Measurements from ENCODE around the gene NUFIP2. TPM values are rescaled to one million over a fixed set of nuclear protein-coding genes. Genes with fewer than 3 reads are reported as not detected.

The NUFIP2 gene
- total and polyA plus RNA-seq, 10 of the 15 experiments (the other 5 are each of a cell fraction or from before 2014, with no cell fraction given): 3.7 to 32.3 (median 14.5) TPM

GRCh38 chr17:29299031-29299430 lies 5.1 kb upstream of the NUFIP2 start:
- BruUV-seq (replicated peaks): no TSS peak
- Histone ChIP-seq H2AFZ (ENCODE audit: control insufficient read depth, low read depth, low read length) (no peak overlapping the region), H3K4me2 (ENCODE audit: control insufficient read depth, insufficient read depth) (no peak overlapping the region), H3K27ac (ENCODE audit: control insufficient read depth, insufficient read depth) (no peak overlapping the region), H3K27me3 (replicated peaks in 1 of 2; ENCODE audit: control insufficient read depth in 2 of 2, insufficient read depth in 2 of 2, low read length in 1 of 2) (no peaks in the 10 kb centered on the region), H3K9me3 (replicated peaks; ENCODE audit: control insufficient read depth, insufficient read depth, low read length) (no peaks in the 10 kb centered on the region), H3K9ac (ENCODE audit: control insufficient read depth, insufficient read depth, low read length) (no peak overlapping the region), H3K36me3 (ENCODE audit: control insufficient read depth in 2 of 2, insufficient read depth in 2 of 2, low read length in 1 of 2) (no peaks in the 10 kb centered on the region), H3K79me2 (ENCODE audit: control insufficient read depth, insufficient read depth, low read length) (peaks cover 2% of the 10 kb centered on the region), H3K4me1 (ENCODE audit: control insufficient read depth, insufficient read depth, low read length) (no peaks in the 10 kb centered on the region), H4K20me1 (ENCODE audit: control insufficient read depth, insufficient read depth) (no peaks in the 10 kb centered on the region), H3K4me3 (no peak overlapping the region)
- 91% methylated on average over 2 of the region's 2 CpGs for WGBS (ENCODE audit: insufficient coverage, insufficient replicate concordance, low lambda C conversion rate, missing lambda C conversion rate)
- no peak for FAIRE-seq
- ChIA-PET RAD21 (ENCODE audit: unreplicated experiment) (no interaction called here), CTCF (interaction anchor here (0.7 to 1.1 kb wide), 4 partner anchors 8 to 333 kb away, joined by 3 to 4 read pairs (median 3); no protein-coding TSS in a partner anchor), SMC1A (ENCODE audit: uncharacterized antibody, unreplicated experiment) (no interaction called here), POLR2A (no interaction called here)
- in situ Hi-C loops (cut with MboI) (no loop called here), intact Hi-C loops (cut with micrococcal nuclease; ENCODE audit: unreplicated experiment) (no loop called here)
- DNase-seq (ENCODE audit: low read depth, low spot score): no peak
- no peak for ATAC-seq
- no peak for TF ChIP-seq TCF3 (IDR thresholded peaks at IDR 0.05; ENCODE audit: borderline replicate concordance, insufficient read depth, low read depth, low read length)
- TF ChIP-seq RAD51 (IDR thresholded peaks at IDR 0.05): no peak
- TF ChIP-seq PKNOX1 (IDR thresholded peaks at IDR 0.05): no peak
- no peak for TF ChIP-seq GATAD2B (conservative IDR thresholded peaks at IDR 0.05; ENCODE audit: low read depth)
- no peak for TF ChIP-seq FOXM1 (IDR thresholded peaks at IDR 0.05; ENCODE audit: low read depth, low read length)
- TF ChIP-seq USF1 (IDR thresholded peaks at IDR 0.05; ENCODE audit: borderline replicate concordance, extremely low read length, insufficient read depth, low read depth, low read length): no peak
- TF ChIP-seq CBX3 (IDR thresholded peaks at IDR 0.05; ENCODE audit: borderline replicate concordance, low read depth): no peak
- no peak for TF ChIP-seq GABPA (IDR thresholded peaks at IDR 0.05; ENCODE audit: low read depth)
- no peak for TF ChIP-seq MXI1 (IDR thresholded peaks at IDR 0.05; ENCODE audit: low read depth, low read length)
- no peak for TF ChIP-seq CHD4 (IDR thresholded peaks at IDR 0.05)
- no peak for TF ChIP-seq RELA (IDR thresholded peaks at IDR 0.05; ENCODE audit: borderline replicate concordance, partially characterized antibody)
